PFSK-1 (cell line): ENCODE results near the gene BCKDK.

Source experiments
- FOXP2 ChIP-seq: optimal IDR thresholded peaks from 2 replicates; pipeline ENCODE3; 2011; ENCODE audit warnings: borderline replicate concordance, control low read depth, inconsistent platforms; ENCODE audit not compliant: insufficient read depth; ENCODE audit errors: extremely low read length, extremely low read depth
- POLR2AphosphoS5 ChIP-seq: IDR thresholded peaks from 2 replicates; pipeline ENCODE4 v1.6.1; 2012; ENCODE audit warnings: low read depth, mild to moderate bottlenecking, control low read depth, low read length, moderate library complexity
- SIN3A ChIP-seq: IDR thresholded peaks from 2 replicates; pipeline ENCODE4 v1.6.1; 2012; ENCODE audit warnings: mild to moderate bottlenecking, low read length, moderate library complexity, borderline replicate concordance; ENCODE audit not compliant: insufficient read depth
- TAF1 ChIP-seq: IDR thresholded peaks from 2 replicates; pipeline ENCODE4 v1.6.1; 2012; ENCODE audit warnings: low read length, control low read depth, borderline replicate concordance; ENCODE audit not compliant: insufficient read depth
- TF ChIP-seq, protein P1 (sequence below), 2 experiments: IDR thresholded peaks; 2 replicates each; pipeline versions ENCODE4 v1.6.1 to v1.8.0; 2011 to 2012; ENCODE audit warnings: low read depth in 2 of 2, low read length in 2 of 2, control low read depth in 1 of 2, inconsistent platforms in 1 of 2, mild to moderate bottlenecking in 1 of 2, moderate library complexity in 1 of 2; ENCODE audit not compliant: insufficient read depth in 1 of 2

The BCKDK gene

DNA sequence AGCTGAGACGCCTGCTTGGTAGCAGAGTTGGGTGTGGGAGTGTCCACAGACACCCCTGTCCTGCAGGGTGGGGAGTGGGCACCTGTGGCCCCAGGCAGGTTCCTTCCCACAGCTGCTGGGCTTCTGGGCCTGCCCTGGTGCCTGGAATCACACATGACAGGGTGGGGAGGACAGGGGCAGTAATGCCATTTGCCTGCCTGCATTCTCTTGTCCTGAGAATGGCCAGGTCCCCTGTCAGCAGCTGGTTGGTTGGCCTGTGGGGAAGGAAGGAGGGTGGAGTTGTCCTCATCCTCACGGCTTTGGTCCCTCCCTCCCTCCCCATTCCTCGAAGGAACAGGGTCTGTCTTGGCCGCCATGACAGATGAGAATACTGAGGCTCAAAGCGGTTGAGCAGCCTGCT is 24.6 kb upstream of the BCKDK start:
- 0 out of 2 replicates have a peak, but pooled peaks have one; percentile 1 for TF ChIP-seq POLR2AphosphoS5
- TF ChIP-seq SIN3A: no peak
- TF ChIP-seq, protein P1, sequence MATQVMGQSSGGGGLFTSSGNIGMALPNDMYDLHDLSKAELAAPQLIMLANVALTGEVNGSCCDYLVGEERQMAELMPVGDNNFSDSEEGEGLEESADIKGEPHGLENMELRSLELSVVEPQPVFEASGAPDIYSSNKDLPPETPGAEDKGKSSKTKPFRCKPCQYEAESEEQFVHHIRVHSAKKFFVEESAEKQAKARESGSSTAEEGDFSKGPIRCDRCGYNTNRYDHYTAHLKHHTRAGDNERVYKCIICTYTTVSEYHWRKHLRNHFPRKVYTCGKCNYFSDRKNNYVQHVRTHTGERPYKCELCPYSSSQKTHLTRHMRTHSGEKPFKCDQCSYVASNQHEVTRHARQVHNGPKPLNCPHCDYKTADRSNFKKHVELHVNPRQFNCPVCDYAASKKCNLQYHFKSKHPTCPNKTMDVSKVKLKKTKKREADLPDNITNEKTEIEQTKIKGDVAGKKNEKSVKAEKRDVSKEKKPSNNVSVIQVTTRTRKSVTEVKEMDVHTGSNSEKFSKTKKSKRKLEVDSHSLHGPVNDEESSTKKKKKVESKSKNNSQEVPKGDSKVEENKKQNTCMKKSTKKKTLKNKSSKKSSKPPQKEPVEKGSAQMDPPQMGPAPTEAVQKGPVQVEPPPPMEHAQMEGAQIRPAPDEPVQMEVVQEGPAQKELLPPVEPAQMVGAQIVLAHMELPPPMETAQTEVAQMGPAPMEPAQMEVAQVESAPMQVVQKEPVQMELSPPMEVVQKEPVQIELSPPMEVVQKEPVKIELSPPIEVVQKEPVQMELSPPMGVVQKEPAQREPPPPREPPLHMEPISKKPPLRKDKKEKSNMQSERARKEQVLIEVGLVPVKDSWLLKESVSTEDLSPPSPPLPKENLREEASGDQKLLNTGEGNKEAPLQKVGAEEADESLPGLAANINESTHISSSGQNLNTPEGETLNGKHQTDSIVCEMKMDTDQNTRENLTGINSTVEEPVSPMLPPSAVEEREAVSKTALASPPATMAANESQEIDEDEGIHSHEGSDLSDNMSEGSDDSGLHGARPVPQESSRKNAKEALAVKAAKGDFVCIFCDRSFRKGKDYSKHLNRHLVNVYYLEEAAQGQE (IDR thresholded peaks at IDR 0.05; ENCODE audit: insufficient read depth in 1 of 2, low read depth in 2 of 2, low read length in 2 of 2): no peak

DNA sequence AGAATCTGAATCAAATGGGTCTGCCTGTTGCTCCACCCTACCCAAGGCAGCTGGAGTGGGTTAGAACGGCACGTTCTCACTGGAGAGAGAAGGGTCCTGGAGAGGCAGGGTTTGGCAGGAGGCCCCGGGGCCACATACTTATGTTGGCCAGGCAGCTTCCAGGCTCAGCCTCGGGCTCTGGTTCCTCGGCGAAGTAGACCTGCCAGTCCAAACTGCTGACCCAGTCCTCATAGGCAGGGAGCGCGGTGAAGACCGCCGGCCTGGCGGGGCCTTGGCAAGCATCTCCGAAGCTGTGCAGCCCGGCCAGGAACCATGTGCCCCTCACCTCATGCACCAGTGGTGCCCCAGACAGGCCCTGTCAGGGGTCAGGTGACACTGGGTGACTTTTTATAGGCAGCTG is 24.2 kb upstream of the BCKDK start:
- TF ChIP-seq, protein P1 (IDR thresholded peaks at IDR 0.05; ENCODE audit: insufficient read depth in 1 of 2, low read depth in 2 of 2, low read length in 2 of 2): no peak
- TF ChIP-seq TAF1: no peak
- TF ChIP-seq POLR2AphosphoS5: no peak
- no peak for TF ChIP-seq FOXP2
- no peak for TF ChIP-seq SIN3A

DNA sequence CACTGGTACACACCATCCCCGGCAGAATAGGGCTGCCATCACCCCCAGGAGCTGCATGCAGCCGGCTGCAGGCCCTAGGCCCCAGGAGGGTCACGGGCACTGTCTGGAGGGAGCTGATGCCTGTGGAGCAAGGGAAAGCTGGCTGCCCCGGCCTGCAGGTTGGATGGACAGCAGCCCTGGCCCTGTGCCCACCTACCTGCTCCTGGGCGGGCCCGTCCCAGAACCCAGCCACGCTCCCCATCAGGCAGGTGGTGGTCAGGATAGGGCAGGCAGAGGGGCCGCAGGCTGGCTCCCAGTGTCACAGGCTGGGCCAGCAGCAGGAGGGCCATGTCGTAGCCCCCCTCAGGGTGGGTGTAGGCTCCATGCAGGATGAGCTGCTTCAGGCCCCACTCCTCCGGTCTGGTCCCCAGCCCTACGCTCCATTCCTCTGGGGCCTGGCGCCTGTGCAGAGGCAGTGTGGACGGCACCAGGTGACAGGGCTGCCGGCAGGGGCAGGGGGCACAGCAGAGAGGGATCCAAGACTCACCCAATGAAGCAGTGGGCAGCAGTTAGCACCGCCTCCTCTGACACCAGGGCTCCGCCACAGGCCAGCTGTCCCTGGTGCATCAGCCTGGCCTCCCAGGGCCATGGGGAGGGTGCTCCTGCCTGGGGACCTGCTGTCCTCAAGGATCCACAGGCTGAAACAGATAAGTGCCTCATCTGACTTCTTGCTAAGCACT is 23.4 kb upstream of the BCKDK start:
- TF ChIP-seq, protein P1 (IDR thresholded peaks at IDR 0.05; ENCODE audit: insufficient read depth in 1 of 2, low read depth in 2 of 2, low read length in 2 of 2): no peak
- no peak for TF ChIP-seq TAF1
- TF ChIP-seq FOXP2: no peak
- no peak for TF ChIP-seq SIN3A
- TF ChIP-seq POLR2AphosphoS5: no peak

DNA sequence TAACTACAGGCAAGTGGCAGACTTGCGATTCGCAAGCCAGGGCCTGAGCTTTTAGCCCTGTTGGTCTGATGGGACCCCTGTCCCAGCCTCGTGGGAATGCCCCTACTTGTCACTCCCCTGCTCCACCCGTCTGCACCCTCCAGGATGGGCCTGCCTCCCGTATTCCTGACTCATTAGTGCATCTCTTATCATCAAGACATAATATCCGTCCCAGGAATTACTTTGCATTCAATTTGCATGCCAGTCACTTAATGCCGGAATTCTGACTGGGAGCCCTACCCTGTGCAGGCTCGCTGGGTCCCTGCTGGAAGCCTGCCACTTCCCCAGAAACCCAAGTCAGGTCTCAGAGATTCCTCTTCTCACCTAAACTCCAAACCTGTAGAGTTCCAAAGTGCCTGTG is 22.8 kb upstream of the BCKDK start:
- no peak for TF ChIP-seq POLR2AphosphoS5
- TF ChIP-seq FOXP2: no peak
- no peak for TF ChIP-seq TAF1
- TF ChIP-seq, protein P1 (IDR thresholded peaks at IDR 0.05; ENCODE audit: insufficient read depth in 1 of 2, low read depth in 2 of 2, low read length in 2 of 2): no peak
- no peak for TF ChIP-seq SIN3A
